Activated CD8-positive, alpha-beta T cell treated with anti-CD3 and anti-CD28 coated beads for 36 hours (primary cell): ENCODE data around the gene WARS2. TPM values are rescaled to one million over a fixed set of nuclear protein-coding genes. Genes with fewer than 3 reads are reported as not detected.
"Not testable (repeated sequence)": the region's sequence is repeated elsewhere in the genome, so short reads cannot be mapped to it uniquely, and the experiment has no call there.

Experiments used
- ATAC-seq: fragments of 200-7000 bp; cut with Tn5 transposase; one replicate; pipeline ENCODE4 v1.10.0; 2021; ENCODE audit warnings: mild to moderate bottlenecking, moderate library complexity
- CTCF ChIA-PET: fragments of 350-600 bp; sonication (Branson Sonifier 250); formaldehyde crosslinking; loops from one replicate; lab custom pipeline; 2021; ENCODE audit warnings: antibody characterized with exemption; lab: Charles Lee
- POLR2A ChIA-PET: fragments of 350-600 bp; sonication (Branson Sonifier 250); formaldehyde crosslinking; loops from one replicate; lab custom pipeline; 2021; ENCODE audit warnings: antibody characterized with exemption; lab: Charles Lee
- DNase-seq: peaks from one replicate; pipeline ENCODE4 v3.0.0-alpha.2; 2020
- H3K27ac Mint-ChIP-seq: one replicate; pipeline ENCODE4 v1.8.0; 2021; ENCODE audit warnings: mild to moderate bottlenecking, mixed read lengths
- H3K27me3 Mint-ChIP-seq: one replicate; pipeline ENCODE4 v1.8.0; 2021; ENCODE audit warnings: mixed read lengths
- H3K36me3 Mint-ChIP-seq: one replicate; pipeline ENCODE4 v1.8.0; 2021; ENCODE audit warnings: low read depth, mixed read lengths
- H3K4me1 Mint-ChIP-seq: one replicate; pipeline ENCODE4 v1.8.0; 2021; ENCODE audit warnings: low read depth, mixed read lengths
- H3K4me3 Mint-ChIP-seq: one replicate; pipeline ENCODE4 v1.8.0; 2021; ENCODE audit warnings: mild to moderate bottlenecking, moderate library complexity, mixed read lengths
- H3K9me3 Mint-ChIP-seq: one replicate; pipeline ENCODE4 v1.8.0; 2021; ENCODE audit warnings: mixed read lengths
- CTCF ChIP-seq: fragments of 200-600 bp; IDR thresholded peaks from one replicate; pipeline ENCODE4 v1.8.0; 2022; ENCODE audit warnings: antibody characterized with exemption, mild to moderate bottlenecking
- intact Hi-C: fragments of 100-400 bp; cut with micrococcal nuclease; formaldehyde crosslinking; loops from one replicate; pipeline ENCODE4 v1.10.0; 2022
- total RNA-seq, 2 experiments: library from RNA; stranded (reverse); gene quantifications; one replicate each; pipeline ENCODE4 v1.2.3, GENCODE V29; 2021

WARS2 gene
- total RNA-seq, 2 experiments from 2014 or later, result 22.3 to 23.7 TPM

DNA sequence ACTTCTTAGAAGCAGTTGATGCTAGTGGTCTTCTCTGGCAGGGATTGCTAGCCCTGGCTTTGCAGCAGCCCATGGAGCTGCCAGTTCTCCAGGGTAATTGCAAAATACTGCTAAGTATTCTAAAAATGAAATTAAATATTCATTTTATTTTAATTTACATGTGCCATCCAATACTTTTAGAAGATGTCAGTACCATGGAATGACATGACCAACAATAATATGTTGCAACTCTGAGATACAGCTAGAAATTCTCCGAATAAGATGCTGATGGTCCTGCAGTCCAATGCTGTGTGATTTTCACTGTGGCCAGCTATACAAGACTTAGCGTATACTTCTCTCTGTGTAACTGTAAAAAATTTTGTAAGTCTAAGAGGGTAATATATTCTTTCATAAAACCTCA is 20.0 kb upstream of the WARS2 start:
- CTCF ChIA-PET, result no interaction called here

DNA sequence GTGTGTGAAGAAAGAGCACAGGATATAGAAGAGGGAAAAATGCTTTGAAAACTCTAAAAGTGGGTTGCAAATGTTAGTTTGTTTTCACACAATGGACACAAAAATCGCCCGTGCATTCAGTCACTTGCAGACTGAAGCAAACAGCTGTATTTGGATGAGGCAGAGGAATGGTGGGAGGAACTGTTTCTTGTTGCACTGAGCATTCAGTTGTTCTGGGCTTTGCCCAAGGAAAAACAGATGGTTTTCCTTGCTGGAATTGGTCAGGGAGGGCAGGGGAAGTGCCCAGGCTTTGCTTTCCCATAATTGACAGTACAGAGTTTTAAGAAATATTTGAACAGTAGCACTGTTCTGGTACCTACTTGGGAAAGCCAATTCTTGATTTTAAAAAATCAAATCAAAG is 19.5 kb upstream of the WARS2 start:
- Mint-ChIP-seq H3K27me3 (no peaks in the 10 kb centered on the region), H3K4me1 (peaks cover 6% of the 10 kb centered on the region), H3K4me3 (no peak overlapping the region), H3K36me3 (peaks cover 58% of the 10 kb centered on the region), H3K27ac (no peak overlapping the region), H3K9me3 (no peaks in the 10 kb centered on the region)
- DNase-seq, result no peak
- CTCF ChIA-PET, result no interaction called here
- intact Hi-C loops, result no loop called here
- ATAC-seq, result no peak
- POLR2A ChIA-PET, result interaction anchor here (1.2 kb wide), 1 partner anchor 20 kb away, joined by 3 read pairs; the partner anchor contains the start of gene WARS2
- no peak for TF ChIP-seq CTCF

More for the DNA sequence above, 20.0 kb upstream of the WARS2 start:
- Mint-ChIP-seq H3K4me1 (peaks cover 3% of the 10 kb centered on the region), H3K27ac (no peak overlapping the region), H3K27me3 (no peaks in the 10 kb centered on the region), H3K36me3 (peaks cover 56% of the 10 kb centered on the region), H3K9me3 (no peaks in the 10 kb centered on the region), H3K4me3 (no peak overlapping the region)
- no peak for TF ChIP-seq CTCF
- POLR2A ChIA-PET, result no interaction called here
- intact Hi-C loops, result no loop called here
- no peak for DNase-seq
- no peak for ATAC-seq

DNA sequence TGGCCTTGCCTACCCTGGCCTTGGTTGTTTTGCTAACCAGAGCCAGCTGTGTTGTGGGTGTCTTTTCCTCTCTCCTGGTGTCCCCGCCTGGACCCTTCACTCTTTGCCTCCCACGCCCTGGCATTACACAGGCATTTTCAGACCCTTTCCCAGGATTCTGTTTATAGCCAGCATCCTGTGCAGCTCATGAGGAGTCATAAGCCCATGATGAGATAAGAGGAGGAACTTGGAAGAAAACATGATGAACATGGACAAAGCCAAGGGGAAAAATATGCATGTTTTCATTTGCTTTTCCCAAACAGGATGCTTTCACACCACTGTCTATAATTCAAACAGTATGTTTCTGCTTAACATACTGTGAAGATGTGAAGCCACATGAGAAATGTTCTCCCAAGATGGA is 18.7 kb upstream of the WARS2 start:
- ATAC-seq, result no peak
- peaks cover 58% of the 10 kb centered on the region for H3K36me3 Mint-ChIP-seq
- H3K4me3 Mint-ChIP-seq, result no peak overlapping the region
- no peak for TF ChIP-seq CTCF
- no peaks in the 10 kb centered on the region for H3K9me3 Mint-ChIP-seq
- H3K4me1 Mint-ChIP-seq, result peaks cover 6% of the 10 kb centered on the region
- intact Hi-C loops, result no loop called here
- CTCF ChIA-PET, result no interaction called here
- DNase-seq, result no peak
- H3K27me3 Mint-ChIP-seq, result no peaks in the 10 kb centered on the region
- POLR2A ChIA-PET, result interaction anchor here (1.2 kb wide), 1 partner anchor 19 kb away, joined by 3 read pairs; the partner anchor contains the start of gene WARS2
- no peak overlapping the region for H3K27ac Mint-ChIP-seq

GRCh38 chr1:119156761-119157160 is 16.3 kb upstream of the WARS2 start:
- H3K9me3 Mint-ChIP-seq, H3K27me3 Mint-ChIP-seq, H3K27ac Mint-ChIP-seq, intact Hi-C loops, POLR2A ChIA-PET, CTCF ChIA-PET, H3K4me1 Mint-ChIP-seq, DNase-seq, ATAC-seq, H3K4me3 Mint-ChIP-seq: not testable (repeated sequence)
- peaks cover 65% of the 10 kb centered on the region for H3K36me3 Mint-ChIP-seq

DNA sequence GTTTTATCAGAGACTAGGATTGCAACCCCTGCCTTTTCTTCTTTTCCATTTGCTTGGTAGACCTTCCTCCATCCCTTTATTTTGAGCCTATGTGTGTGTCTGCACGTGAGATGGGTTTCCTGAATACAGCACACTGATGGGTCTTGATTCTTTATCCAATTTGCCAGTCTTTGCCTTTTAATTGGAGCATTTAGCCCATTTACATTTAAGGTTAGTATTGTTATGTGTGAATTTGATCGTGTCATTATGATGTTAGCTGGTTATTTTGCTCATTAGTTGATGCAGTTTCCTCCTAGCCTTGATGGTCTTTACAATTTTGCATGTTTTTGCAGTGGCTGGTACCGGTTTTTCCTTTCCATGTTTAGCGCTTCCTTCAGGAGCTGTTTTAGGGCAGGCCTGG is 14.6 kb upstream of the WARS2 start:
- peaks cover 66% of the 10 kb centered on the region for H3K36me3 Mint-ChIP-seq
- CTCF ChIA-PET, ATAC-seq, H3K9me3 Mint-ChIP-seq, POLR2A ChIA-PET, H3K4me3 Mint-ChIP-seq, DNase-seq, H3K27ac Mint-ChIP-seq, H3K4me1 Mint-ChIP-seq, intact Hi-C loops, H3K27me3 Mint-ChIP-seq: not testable (repeated sequence)

- TF ChIP-seq CTCF, result no peak
- Mint-ChIP-seq H3K9me3 (no peaks in the 10 kb centered on the region), H3K27ac (no peak overlapping the region), H3K36me3 (peaks cover 43% of the 10 kb centered on the region), H3K4me1 (peaks cover 11% of the 10 kb centered on the region), H3K4me3 (no peak overlapping the region), H3K27me3 (no peaks in the 10 kb centered on the region)
- CTCF ChIA-PET, result no interaction called here
- intact Hi-C loops, result no loop called here
- POLR2A ChIA-PET, result no interaction called here
- ATAC-seq, result no peak
- DNase-seq, result no peak
Observed at GRCh38 chr1:119150150-119150549, 9.7 kb upstream of the WARS2 start.
